ENCODE data around the gene ARPC4. TPM values are rescaled to one million over a fixed set of nuclear protein-coding genes. Genes with fewer than 3 reads are reported as not detected.

ARPC4 gene
- polyA plus RNA-seq, 1 donor = 166 TPM

DNA sequence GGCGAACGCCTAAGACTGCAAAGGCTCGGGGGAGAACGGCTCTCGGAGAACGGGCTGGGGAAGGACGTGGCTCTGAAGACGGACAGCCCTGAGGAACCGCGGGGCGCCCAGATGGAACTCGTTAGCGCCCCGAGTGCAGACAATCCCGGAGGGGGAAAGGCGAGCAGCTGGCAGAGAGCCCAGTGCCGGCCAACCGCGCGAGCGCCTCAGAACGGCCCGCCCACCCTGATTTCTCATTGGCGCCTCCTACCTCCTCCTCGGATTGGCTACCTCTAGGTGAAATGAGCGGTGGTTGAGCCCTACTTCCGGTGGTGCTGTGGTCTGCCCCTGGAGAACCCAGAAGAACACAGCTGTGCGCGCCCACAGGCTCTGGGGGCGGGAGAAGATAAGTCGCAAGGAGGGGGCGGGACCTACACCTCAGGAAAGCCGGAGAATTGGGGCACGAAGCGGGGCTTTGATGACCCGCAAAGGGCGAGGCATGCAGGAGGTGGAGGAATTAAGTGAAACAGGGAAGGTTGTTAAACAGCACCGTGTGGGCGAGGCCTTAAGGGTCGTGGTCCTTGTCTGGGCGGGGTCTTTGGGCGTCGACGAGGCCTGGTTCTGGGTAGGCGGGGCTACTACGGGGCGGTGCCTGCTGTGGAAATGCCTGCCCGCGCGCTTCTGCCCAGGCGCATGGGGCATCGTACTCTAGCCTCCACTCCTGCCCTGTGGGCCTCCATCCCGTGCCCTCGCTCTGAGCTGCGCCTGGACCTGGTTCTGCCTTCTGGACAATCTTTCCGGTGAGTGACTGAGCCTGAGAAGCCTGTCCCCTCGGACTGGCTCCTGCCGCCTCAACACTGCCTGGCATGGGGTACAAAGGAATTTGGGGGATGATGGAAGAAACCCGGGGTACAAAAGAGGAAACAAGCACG lies 43.0 kb upstream of the ARPC4 start, which contains the start of gene OGG1:
Gene OGG1 (plus strand): TSS at position 308 of the 911 bp plus-strand sequence. CDS start 335 bp downstream, at position 643.
- H3K9me3 ChIP-seq (ENCODE audit: control insufficient read depth, low read depth, low read length) = no peaks in the 10 kb centered on the region
- H3K4me1 ChIP-seq (ENCODE audit: control insufficient read depth, insufficient read depth, low read length) = peaks cover 6% of the 10 kb centered on the region
- peak; percentile 99 to 100 for DNase-seq
- no CpG with 5 or more reads among the region's 60 CpGs for WGBS (ENCODE audit: insufficient coverage, low lambda C conversion rate)
- peaks cover 63% of the 10 kb centered on the region for H3K36me3 ChIP-seq (ENCODE audit: control insufficient read depth, insufficient read depth, low read length)
- H3K4me3 ChIP-seq (ENCODE audit: low read length) = peak within 1 kb of the TSS; percentile 87
- peak within 1 kb of the TSS; percentile 96 for H3K27ac ChIP-seq (ENCODE audit: low read length)
- no peaks in the 10 kb centered on the region for H3K27me3 ChIP-seq (ENCODE audit: control insufficient read depth, insufficient read depth, low read length)

GRCh38 chr3:9750556-9751411 lies 42.1 kb upstream of the ARPC4 start:
- peak overlapping the region; percentile 87 for H3K4me3 ChIP-seq (ENCODE audit: low read length)
- peaks cover 6% of the 10 kb centered on the region for H3K4me1 ChIP-seq (ENCODE audit: control insufficient read depth, insufficient read depth, low read length)
- H3K27me3 ChIP-seq (ENCODE audit: control insufficient read depth, insufficient read depth, low read length) = no peaks in the 10 kb centered on the region
- WGBS (ENCODE audit: insufficient coverage, low lambda C conversion rate) = no CpG with 5 or more reads among the region's 17 CpGs
- DNase-seq = peak; percentile 82 to 93
- peak overlapping the region; percentile 96 for H3K27ac ChIP-seq (ENCODE audit: low read length)
- H3K9me3 ChIP-seq (ENCODE audit: control insufficient read depth, low read depth, low read length) = no peaks in the 10 kb centered on the region
- H3K36me3 ChIP-seq (ENCODE audit: control insufficient read depth, insufficient read depth, low read length) = peaks cover 63% of the 10 kb centered on the region

DNA sequence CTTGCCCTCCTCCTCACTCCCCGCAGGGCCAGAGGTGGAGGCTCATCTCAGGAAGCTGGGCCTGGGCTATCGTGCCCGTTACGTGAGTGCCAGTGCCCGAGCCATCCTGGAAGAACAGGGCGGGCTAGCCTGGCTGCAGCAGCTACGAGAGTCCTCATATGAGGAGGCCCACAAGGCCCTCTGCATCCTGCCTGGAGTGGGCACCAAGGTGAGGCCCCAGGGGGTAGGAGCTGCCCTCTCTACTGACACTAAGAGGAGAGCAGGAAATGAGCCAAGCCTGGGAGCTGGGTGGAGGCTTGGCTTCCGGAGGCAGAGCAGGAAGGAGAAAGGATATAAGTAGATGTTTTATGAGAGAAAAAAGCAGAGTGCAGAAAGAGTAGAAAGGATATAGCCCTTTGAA lies 38.2 kb upstream of the ARPC4 start:
- no peaks in the 10 kb centered on the region for H3K27me3 ChIP-seq (ENCODE audit: control insufficient read depth, insufficient read depth, low read length)
- H3K4me1 ChIP-seq (ENCODE audit: control insufficient read depth, insufficient read depth, low read length) = no peaks in the 10 kb centered on the region
- H3K27ac ChIP-seq (ENCODE audit: low read length) = no peak overlapping the region
- no peak for DNase-seq
- H3K9me3 ChIP-seq (ENCODE audit: control insufficient read depth, low read depth, low read length) = no peaks in the 10 kb centered on the region
- H3K36me3 ChIP-seq (ENCODE audit: control insufficient read depth, insufficient read depth, low read length) = peaks cover 79% of the 10 kb centered on the region
- 40% methylated on average over 1 of the region's 8 CpGs for WGBS (ENCODE audit: insufficient coverage, low lambda C conversion rate)
- no peak overlapping the region for H3K4me3 ChIP-seq (ENCODE audit: low read length)

GRCh38 chr3:9757427-9757826 lies 35.5 kb upstream of the ARPC4 start:
- Histone ChIP-seq H3K27ac (ENCODE audit: low read length) (no peak overlapping the region), H3K4me1 (ENCODE audit: control insufficient read depth, insufficient read depth, low read length) (no peaks in the 10 kb centered on the region), H3K36me3 (ENCODE audit: control insufficient read depth, insufficient read depth, low read length) (peaks cover 85% of the 10 kb centered on the region), H3K9me3 (ENCODE audit: control insufficient read depth, low read depth, low read length) (no peaks in the 10 kb centered on the region), H3K27me3 (ENCODE audit: control insufficient read depth, insufficient read depth, low read length) (no peaks in the 10 kb centered on the region), H3K4me3 (ENCODE audit: low read length) (no peak overlapping the region)
- WGBS (ENCODE audit: insufficient coverage, low lambda C conversion rate) = no CpG with 5 or more reads among the region's 13 CpGs
- no peak for DNase-seq

GRCh38 chr3:9760779-9761505 lies 31.9 kb upstream of the ARPC4 start:
- Histone ChIP-seq H3K4me1 (ENCODE audit: control insufficient read depth, insufficient read depth, low read length) (no peaks in the 10 kb centered on the region), H3K9me3 (ENCODE audit: control insufficient read depth, low read depth, low read length) (no peaks in the 10 kb centered on the region), H3K27ac (ENCODE audit: low read length) (no peak overlapping the region), H3K27me3 (ENCODE audit: control insufficient read depth, insufficient read depth, low read length) (no peaks in the 10 kb centered on the region), H3K4me3 (ENCODE audit: low read length) (no peak overlapping the region), H3K36me3 (ENCODE audit: control insufficient read depth, insufficient read depth, low read length) (peaks cover 69% of the 10 kb centered on the region)
- no peak for DNase-seq
- 95% methylated on average over 4 of the region's 10 CpGs for WGBS (ENCODE audit: insufficient coverage, low lambda C conversion rate)

GRCh38 chr3:9761919-9762318 lies 31.0 kb upstream of the ARPC4 start:
- no peaks in the 10 kb centered on the region for H3K9me3 ChIP-seq (ENCODE audit: control insufficient read depth, low read depth, low read length)
- H3K36me3 ChIP-seq (ENCODE audit: control insufficient read depth, insufficient read depth, low read length) = peaks cover 65% of the 10 kb centered on the region
- no peaks in the 10 kb centered on the region for H3K4me1 ChIP-seq (ENCODE audit: control insufficient read depth, insufficient read depth, low read length)
- WGBS (ENCODE audit: insufficient coverage, low lambda C conversion rate) = 96% methylated on average over 4 of the region's 5 CpGs
- no peak overlapping the region for H3K27ac ChIP-seq (ENCODE audit: low read length)
- H3K4me3 ChIP-seq (ENCODE audit: low read length) = no peak overlapping the region
- H3K27me3 ChIP-seq (ENCODE audit: control insufficient read depth, insufficient read depth, low read length) = no peaks in the 10 kb centered on the region
- no peak for DNase-seq

DNA sequence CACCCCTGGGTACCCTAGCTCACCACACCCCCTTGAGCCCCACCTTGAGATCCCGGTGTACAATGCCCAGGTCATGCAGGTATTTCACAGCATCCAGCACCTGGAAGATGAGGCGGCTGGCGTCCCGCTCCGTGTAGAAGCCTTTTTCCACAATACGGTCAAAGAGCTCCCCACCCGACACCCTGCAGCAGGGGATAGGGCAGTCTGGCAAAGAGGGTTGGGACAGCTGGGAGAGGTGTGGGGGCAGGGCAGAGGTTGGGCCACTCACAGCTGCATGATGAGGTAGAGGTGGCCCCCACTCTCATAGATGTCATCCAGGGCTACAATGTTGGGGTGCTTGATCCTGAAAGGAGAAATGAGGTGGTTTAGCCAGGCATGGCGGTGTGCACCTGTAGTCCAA lies 30.0 kb upstream of the ARPC4 start:
- Histone ChIP-seq H3K4me1 (ENCODE audit: control insufficient read depth, insufficient read depth, low read length) (peaks cover under 1% of the 10 kb centered on the region), H3K4me3 (ENCODE audit: low read length) (no peak overlapping the region), H3K9me3 (ENCODE audit: control insufficient read depth, low read depth, low read length) (no peaks in the 10 kb centered on the region), H3K27ac (ENCODE audit: low read length) (no peak overlapping the region), H3K27me3 (ENCODE audit: control insufficient read depth, insufficient read depth, low read length) (no peaks in the 10 kb centered on the region), H3K36me3 (ENCODE audit: control insufficient read depth, insufficient read depth, low read length) (peaks cover 62% of the 10 kb centered on the region)
- no CpG with 5 or more reads among the region's 8 CpGs for WGBS (ENCODE audit: insufficient coverage, low lambda C conversion rate)
- DNase-seq = no peak

DNA sequence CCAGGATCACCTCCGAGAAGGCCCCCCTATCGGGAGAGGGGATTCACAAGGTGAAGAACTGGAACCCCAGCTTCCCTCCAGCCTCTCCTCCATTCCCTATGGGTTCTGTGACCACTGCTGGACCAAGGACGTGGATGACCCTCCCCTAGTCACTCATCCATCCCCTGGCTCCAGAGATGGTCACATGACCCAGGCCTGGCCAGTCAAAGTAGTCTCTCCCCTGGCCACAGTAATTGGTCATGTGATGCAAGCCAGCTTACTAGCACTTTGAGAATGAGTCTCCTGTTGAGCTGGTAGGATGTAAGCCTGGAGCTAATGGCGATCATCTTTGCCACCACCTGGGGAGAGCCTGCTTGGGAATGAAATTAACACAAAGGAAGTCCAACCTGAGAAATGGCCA lies 27.0 kb upstream of the ARPC4 start:
- H3K27me3 ChIP-seq (ENCODE audit: control insufficient read depth, insufficient read depth, low read length) = no peaks in the 10 kb centered on the region
- H3K36me3 ChIP-seq (ENCODE audit: control insufficient read depth, insufficient read depth, low read length) = peaks cover 37% of the 10 kb centered on the region
- H3K9me3 ChIP-seq (ENCODE audit: control insufficient read depth, low read depth, low read length) = no peaks in the 10 kb centered on the region
- H3K4me1 ChIP-seq (ENCODE audit: control insufficient read depth, insufficient read depth, low read length) = peaks cover 26% of the 10 kb centered on the region
- no peak overlapping the region for H3K4me3 ChIP-seq (ENCODE audit: low read length)
- DNase-seq = peak in 1 of 2 donors; percentile 30
- no CpG with 5 or more reads among the region's 4 CpGs for WGBS (ENCODE audit: insufficient coverage, low lambda C conversion rate)
- no peak overlapping the region for H3K27ac ChIP-seq (ENCODE audit: low read length)

- no peaks in the 10 kb centered on the region for H3K27me3 ChIP-seq (ENCODE audit: control insufficient read depth, insufficient read depth, low read length)
- DNase-seq = no peak
- no peaks in the 10 kb centered on the region for H3K9me3 ChIP-seq (ENCODE audit: control insufficient read depth, low read depth, low read length)
- no CpG with 5 or more reads among the region's 7 CpGs for WGBS (ENCODE audit: insufficient coverage, low lambda C conversion rate)
- no peak overlapping the region for H3K4me3 ChIP-seq (ENCODE audit: low read length)
- H3K27ac ChIP-seq (ENCODE audit: low read length) = no peak overlapping the region
- peaks cover 26% of the 10 kb centered on the region for H3K4me1 ChIP-seq (ENCODE audit: control insufficient read depth, insufficient read depth, low read length)
- H3K36me3 ChIP-seq (ENCODE audit: control insufficient read depth, insufficient read depth, low read length) = peaks cover 25% of the 10 kb centered on the region
Observed at GRCh38 chr3:9767418-9767817, 25.5 kb upstream of the ARPC4 start.
